ENCODE results near the gene FN3KRP. TPM values are rescaled to one million over a fixed set of nuclear protein-coding genes. Genes with fewer than 3 reads are reported as not detected.
"Not testable (repeated sequence)": the region's sequence is repeated elsewhere in the genome, so short reads cannot be mapped to it uniquely, and the experiment has no call there.

Gene FN3KRP
- total RNA-seq, 4 donors from 2014 or later: 16.3 to 39.6 (median 26.8) TPM

- no peak overlapping the region for H3K27ac ChIP-seq
- DNase-seq: no peak
- no peaks in the 10 kb centered on the region for H3K27me3 ChIP-seq
- intact Hi-C loops (cut with DNase I; ENCODE audit: low total_unique reads): no loop called here
- peaks cover 0 to 26% (median 7%) of the 10 kb centered on the region in 4 donors for H3K4me1 ChIP-seq
- no peak for TF ChIP-seq POLR2A (IDR thresholded peaks at IDR 0.05)
- no peak for TF ChIP-seq POLR2AphosphoS5 (IDR thresholded peaks at IDR 0.05)
- TF ChIP-seq CTCF (IDR thresholded peaks at IDR 0.05): no peak
- no peak for TF ChIP-seq EP300 (IDR thresholded peaks at IDR 0.05; ENCODE audit: low read depth)
- no peak overlapping the region for H3K4me3 ChIP-seq
- 92 to 97% methylated on average over 4 to 7 of the region's 7 CpGs for WGBS, 2 donors (ENCODE audit: low coverage in 1 of 2)
- no peaks in the 10 kb centered on the region for H3K36me3 ChIP-seq
- in situ Hi-C loops (cut with MboI; ENCODE audit: low pct_ligation_motif_present in 1 of 4, low pct_unique_long_range_greater_than_20kb in 1 of 4, low sequenced_read_pairs in 3 of 4): loop anchor here in 3 of 4 donors (10.0 to 25.0 kb wide), 3 partner anchors 104 to 114 kb away; no protein-coding TSS in a partner anchor
- H3K9me3 ChIP-seq: no peaks in the 10 kb centered on the region
These were observed 52.5 kb downstream of the FN3KRP start for GRCh38 chr17:82769041-82769440.

DNA sequence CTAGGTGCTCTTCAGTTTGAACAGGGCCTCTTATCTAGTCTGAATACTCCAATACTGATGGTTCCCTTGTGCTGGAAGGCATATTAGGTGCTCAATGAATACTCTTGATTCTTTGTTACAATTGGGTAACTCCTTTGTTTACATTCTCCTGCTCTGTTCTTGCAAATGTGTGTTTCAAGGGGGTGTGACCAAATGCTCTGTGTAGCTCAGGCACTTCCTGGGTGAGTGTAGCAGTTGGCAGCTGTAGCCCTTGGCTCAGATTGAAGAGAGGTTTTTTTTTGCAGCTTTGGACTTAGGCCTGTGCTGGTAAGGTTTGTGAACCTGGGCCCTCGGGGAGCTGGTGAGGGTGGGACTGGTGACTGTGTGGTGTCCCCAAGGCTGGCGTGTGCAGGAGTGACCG is 55.5 kb downstream of the FN3KRP start:
- 38% methylated on average over 3 of the region's 3 CpGs; no CpG with 5 or more reads in 1 of the 2 donors for WGBS, 2 donors (ENCODE audit: low coverage in 1 of 2)
- intact Hi-C loops (cut with DNase I; ENCODE audit: low total_unique reads) (loop anchor here (5.0 to 10.0 kb wide), 2 partner anchors 107 to 420 kb away; no protein-coding TSS in a partner anchor), in situ Hi-C loops (cut with MboI; ENCODE audit: low pct_ligation_motif_present in 1 of 4, low pct_unique_long_range_greater_than_20kb in 1 of 4, low sequenced_read_pairs in 3 of 4) (loop anchor here in 1 of 4 donors (25.0 kb wide), 1 partner anchor 110 kb away; no protein-coding TSS in a partner anchor)
- Histone ChIP-seq H3K36me3 (no peaks in the 10 kb centered on the region), H3K9me3 (no peaks in the 10 kb centered on the region), H3K27me3 (no peaks in the 10 kb centered on the region), H3K27ac (peak overlapping the region; percentile 60 to 71 (median 65)), H3K4me3 (no peak overlapping the region), H3K4me1 (peaks cover 7 to 24% (median 9%) of the 10 kb centered on the region in 4 donors)
- peak; percentile 62 for DNase-seq
- TF ChIP-seq CTCF (IDR thresholded peaks at IDR 0.05) (no peak), POLR2A (IDR thresholded peaks at IDR 0.05) (no peak), POLR2AphosphoS5 (IDR thresholded peaks at IDR 0.05) (peak in 2 of 3 donors; percentile 59 to 62), EP300 (IDR thresholded peaks at IDR 0.05; ENCODE audit: low read depth) (peak; percentile 57)

- DNase-seq, H3K36me3 ChIP-seq, H3K27me3 ChIP-seq, H3K9me3 ChIP-seq, H3K27ac ChIP-seq, H3K4me3 ChIP-seq: not testable (repeated sequence)
- WGBS, 2 donors (ENCODE audit: low coverage in 1 of 2): 80 to 84% methylated on average over 2 to 19 of the region's 19 CpGs
- intact Hi-C loops (cut with DNase I; ENCODE audit: low total_unique reads) (loop anchor here (5.0 to 10.0 kb wide), 2 partner anchors 110 to 422 kb away; no protein-coding TSS in a partner anchor), in situ Hi-C loops (cut with MboI; ENCODE audit: low pct_ligation_motif_present in 1 of 4, low pct_unique_long_range_greater_than_20kb in 1 of 4, low sequenced_read_pairs in 3 of 4) (loop anchor here in 1 of 4 donors (25.0 kb wide), 1 partner anchor 112 kb away; no protein-coding TSS in a partner anchor)
- peaks cover 7 to 22% (median 9%) of the 10 kb centered on the region in 4 donors for H3K4me1 ChIP-seq
These were observed 58.0 kb downstream of the FN3KRP start for GRCh38 chr17:82774456-82774855.

- H3K4me3 ChIP-seq: peak overlapping the region in 1 of 4 donors; percentile 27
- WGBS, 2 donors (ENCODE audit: low coverage in 1 of 2): 36% methylated on average over 32 of the region's 34 CpGs; no CpG with 5 or more reads in 1 of the 2 donors
These were observed 58.7 kb downstream of the FN3KRP start for GRCh38 chr17:82775001-82775823.

More at GRCh38 chr17:82775001-82775823, 58.7 kb downstream of the FN3KRP start:
- H3K9me3 ChIP-seq: no peaks in the 10 kb centered on the region
- peaks cover 7 to 22% (median 9%) of the 10 kb centered on the region in 4 donors for H3K4me1 ChIP-seq
- no peaks in the 10 kb centered on the region for H3K36me3 ChIP-seq
- DNase-seq: peak; percentile 76
- TF ChIP-seq POLR2A (IDR thresholded peaks at IDR 0.05) (no peak), EP300 (IDR thresholded peaks at IDR 0.05; ENCODE audit: low read depth) (no peak), CTCF (IDR thresholded peaks at IDR 0.05) (peak; percentile 84 to 94 (median 89)), POLR2AphosphoS5 (IDR thresholded peaks at IDR 0.05) (no peak)
- intact Hi-C loops (cut with DNase I; ENCODE audit: low total_unique reads) (loop anchor here (10.0 kb wide), 1 partner anchor 110 kb away; no protein-coding TSS in a partner anchor), in situ Hi-C loops (cut with MboI; ENCODE audit: low pct_ligation_motif_present in 1 of 4, low pct_unique_long_range_greater_than_20kb in 1 of 4, low sequenced_read_pairs in 3 of 4) (no loop called here)
- H3K27ac ChIP-seq: no peak overlapping the region
- no peaks in the 10 kb centered on the region for H3K27me3 ChIP-seq

Measured in transverse colon (tissue), 4 donors.